ENCODE data around the gene NSF.

Gene NSF

DNA sequence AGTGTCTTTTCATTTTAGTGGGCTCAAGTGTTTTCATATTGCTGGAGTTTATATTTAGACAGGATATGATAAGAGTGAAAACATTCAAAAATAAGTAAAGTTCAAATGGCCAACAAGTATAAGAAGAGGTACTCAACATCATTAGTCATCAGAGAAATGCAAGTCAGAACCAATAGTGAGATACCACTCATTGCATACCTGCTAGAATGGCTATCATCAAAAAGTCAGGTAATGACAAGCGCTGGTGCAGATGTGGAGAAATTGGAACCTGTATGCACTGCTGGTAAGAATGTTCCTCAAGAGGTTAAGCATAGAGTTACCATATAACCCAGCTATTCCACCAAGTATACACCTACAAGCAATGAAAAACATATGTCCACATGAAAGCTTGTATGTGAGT is 140.2 kb downstream of the NSF start (continued):
- TF ChIP-seq, protein P1, sequence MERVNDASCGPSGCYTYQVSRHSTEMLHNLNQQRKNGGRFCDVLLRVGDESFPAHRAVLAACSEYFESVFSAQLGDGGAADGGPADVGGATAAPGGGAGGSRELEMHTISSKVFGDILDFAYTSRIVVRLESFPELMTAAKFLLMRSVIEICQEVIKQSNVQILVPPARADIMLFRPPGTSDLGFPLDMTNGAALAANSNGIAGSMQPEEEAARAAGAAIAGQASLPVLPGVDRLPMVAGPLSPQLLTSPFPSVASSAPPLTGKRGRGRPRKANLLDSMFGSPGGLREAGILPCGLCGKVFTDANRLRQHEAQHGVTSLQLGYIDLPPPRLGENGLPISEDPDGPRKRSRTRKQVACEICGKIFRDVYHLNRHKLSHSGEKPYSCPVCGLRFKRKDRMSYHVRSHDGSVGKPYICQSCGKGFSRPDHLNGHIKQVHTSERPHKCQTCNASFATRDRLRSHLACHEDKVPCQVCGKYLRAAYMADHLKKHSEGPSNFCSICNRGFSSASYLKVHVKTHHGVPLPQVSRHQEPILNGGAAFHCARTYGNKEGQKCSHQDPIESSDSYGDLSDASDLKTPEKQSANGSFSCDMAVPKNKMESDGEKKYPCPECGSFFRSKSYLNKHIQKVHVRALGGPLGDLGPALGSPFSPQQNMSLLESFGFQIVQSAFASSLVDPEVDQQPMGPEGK (tag by site-specific recombination; IDR thresholded peaks at IDR 0.05): no peak
- no peak for TF ChIP-seq ZNF433 (tag by site-specific recombination; IDR thresholded peaks at IDR 0.05; ENCODE audit: low read depth)
- TF ChIP-seq, protein P2, sequence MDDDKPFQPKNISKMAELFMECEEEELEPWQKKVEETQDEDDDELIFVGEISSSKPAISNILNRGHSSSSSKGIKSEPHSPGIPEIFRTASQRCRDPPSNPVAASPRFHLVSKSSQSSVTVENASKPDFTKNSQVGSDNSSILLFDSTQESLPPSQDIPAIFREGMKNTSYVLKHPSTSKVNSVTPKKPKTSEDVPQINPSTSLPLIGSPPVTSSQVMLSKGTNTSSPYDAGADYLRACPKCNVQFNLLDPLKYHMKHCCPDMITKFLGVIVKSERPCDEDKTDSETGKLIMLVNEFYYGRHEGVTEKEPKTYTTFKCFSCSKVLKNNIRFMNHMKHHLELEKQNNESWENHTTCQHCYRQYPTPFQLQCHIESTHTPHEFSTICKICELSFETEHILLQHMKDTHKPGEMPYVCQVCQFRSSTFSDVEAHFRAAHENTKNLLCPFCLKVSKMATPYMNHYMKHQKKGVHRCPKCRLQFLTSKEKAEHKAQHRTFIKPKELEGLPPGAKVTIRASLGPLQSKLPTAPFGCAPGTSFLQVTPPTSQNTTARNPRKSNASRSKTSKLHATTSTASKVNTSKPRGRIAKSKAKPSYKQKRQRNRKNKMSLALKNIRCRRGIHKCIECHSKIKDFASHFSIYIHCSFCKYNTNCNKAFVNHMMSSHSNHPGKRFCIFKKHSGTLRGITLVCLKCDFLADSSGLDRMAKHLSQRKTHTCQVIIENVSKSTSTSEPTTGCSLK (tag by site-specific recombination; IDR thresholded peaks at IDR 0.05): no peak
- no peak for TF ChIP-seq ZNF324 (tag by site-specific recombination; IDR thresholded peaks at IDR 0.05)

DNA sequence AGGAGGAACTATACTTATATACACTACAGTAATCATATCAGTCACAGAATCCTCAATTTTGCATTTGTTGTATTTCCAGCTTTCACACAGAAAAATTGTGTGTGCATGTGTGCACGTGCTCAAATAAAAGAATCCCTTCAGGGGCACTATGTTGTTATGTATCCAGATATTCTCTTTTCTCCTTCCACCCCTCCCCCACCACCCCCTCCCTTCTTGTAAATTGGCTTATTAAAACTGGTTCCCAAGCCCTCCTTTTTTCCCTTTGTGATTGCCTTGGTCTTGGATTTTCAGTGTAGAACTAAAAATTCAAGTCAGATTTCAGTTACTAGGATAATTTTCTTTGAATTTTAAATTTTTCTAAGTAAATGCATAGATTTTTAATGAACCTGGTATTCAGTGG is 141.7 kb downstream of the NSF start:
- no peaks in the 10 kb centered on the region for H3K4me1 ChIP-seq (ENCODE audit: control insufficient read depth, insufficient read depth, low read length)
- CTCF ChIA-PET: interaction anchor here (0.6 to 0.7 kb wide), 4 partner anchors 12 to 104 kb away, joined by 3 to 4 read pairs (median 3); no protein-coding TSS in a partner anchor

More for the DNA sequence above, 141.7 kb downstream of the NSF start:
- H3K9me3 ChIP-seq (ENCODE audit: control insufficient read depth, insufficient read depth, low read depth, low read length): no peaks in the 10 kb centered on the region
- no peak overlapping the region for H3K27ac ChIP-seq (ENCODE audit: extremely low read depth, low read depth, low read length)
- TF ChIP-seq, protein P3, sequence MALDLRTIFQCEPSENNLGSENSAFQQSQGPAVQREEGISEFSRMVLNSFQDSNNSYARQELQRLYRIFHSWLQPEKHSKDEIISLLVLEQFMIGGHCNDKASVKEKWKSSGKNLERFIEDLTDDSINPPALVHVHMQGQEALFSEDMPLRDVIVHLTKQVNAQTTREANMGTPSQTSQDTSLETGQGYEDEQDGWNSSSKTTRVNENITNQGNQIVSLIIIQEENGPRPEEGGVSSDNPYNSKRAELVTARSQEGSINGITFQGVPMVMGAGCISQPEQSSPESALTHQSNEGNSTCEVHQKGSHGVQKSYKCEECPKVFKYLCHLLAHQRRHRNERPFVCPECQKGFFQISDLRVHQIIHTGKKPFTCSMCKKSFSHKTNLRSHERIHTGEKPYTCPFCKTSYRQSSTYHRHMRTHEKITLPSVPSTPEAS (tag by site-specific recombination; IDR thresholded peaks at IDR 0.05): no peak
- TF ChIP-seq, protein P4, sequence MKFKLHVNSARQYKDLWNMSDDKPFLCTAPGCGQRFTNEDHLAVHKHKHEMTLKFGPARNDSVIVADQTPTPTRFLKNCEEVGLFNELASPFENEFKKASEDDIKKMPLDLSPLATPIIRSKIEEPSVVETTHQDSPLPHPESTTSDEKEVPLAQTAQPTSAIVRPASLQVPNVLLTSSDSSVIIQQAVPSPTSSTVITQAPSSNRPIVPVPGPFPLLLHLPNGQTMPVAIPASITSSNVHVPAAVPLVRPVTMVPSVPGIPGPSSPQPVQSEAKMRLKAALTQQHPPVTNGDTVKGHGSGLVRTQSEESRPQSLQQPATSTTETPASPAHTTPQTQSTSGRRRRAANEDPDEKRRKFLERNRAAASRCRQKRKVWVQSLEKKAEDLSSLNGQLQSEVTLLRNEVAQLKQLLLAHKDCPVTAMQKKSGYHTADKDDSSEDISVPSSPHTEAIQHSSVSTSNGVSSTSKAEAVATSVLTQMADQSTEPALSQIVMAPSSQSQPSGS (tag by site-specific recombination; IDR thresholded peaks at IDR 0.05; ENCODE audit: low read depth): no peak
- TF ChIP-seq ZBTB8A (tag by site-specific recombination; IDR thresholded peaks at IDR 0.05) (no peak), ZNF571 (tag by site-specific recombination; IDR thresholded peaks at IDR 0.05) (no peak), KLF7 (tag by site-specific recombination; IDR thresholded peaks at IDR 0.05; ENCODE audit: borderline replicate concordance) (no peak), ZFHX2 (tag by site-specific recombination; conservative IDR thresholded peaks at IDR 0.05) (no peak), ZNF324 (tag by site-specific recombination; IDR thresholded peaks at IDR 0.05) (no peak), ZNF837 (tag by site-specific recombination; IDR thresholded peaks at IDR 0.05) (no peak), ZNF677 (tag by site-specific recombination; IDR thresholded peaks at IDR 0.05) (no peak), SP2 (tag by site-specific recombination; IDR thresholded peaks at IDR 0.05) (no peak), ZNF112 (tag by site-specific recombination; IDR thresholded peaks at IDR 0.05) (no peak), ZNF239 (tag by site-specific recombination; IDR thresholded peaks at IDR 0.05) (no peak), ZBTB1 (tag by site-specific recombination; IDR thresholded peaks at IDR 0.05) (no peak), GLI4 (tag by site-specific recombination; IDR thresholded peaks at IDR 0.05) (no peak), GLI2 (tag by site-specific recombination; IDR thresholded peaks at IDR 0.05; ENCODE audit: borderline replicate concordance, low read depth) (no peak), ZEB2 (tag by site-specific recombination; IDR thresholded peaks at IDR 0.05) (no peak), ZXDB (tag by site-specific recombination; IDR thresholded peaks at IDR 0.05) (no peak), ZNF768 (tag by site-specific recombination; IDR thresholded peaks at IDR 0.05) (no peak)
- TF ChIP-seq, protein P5, sequence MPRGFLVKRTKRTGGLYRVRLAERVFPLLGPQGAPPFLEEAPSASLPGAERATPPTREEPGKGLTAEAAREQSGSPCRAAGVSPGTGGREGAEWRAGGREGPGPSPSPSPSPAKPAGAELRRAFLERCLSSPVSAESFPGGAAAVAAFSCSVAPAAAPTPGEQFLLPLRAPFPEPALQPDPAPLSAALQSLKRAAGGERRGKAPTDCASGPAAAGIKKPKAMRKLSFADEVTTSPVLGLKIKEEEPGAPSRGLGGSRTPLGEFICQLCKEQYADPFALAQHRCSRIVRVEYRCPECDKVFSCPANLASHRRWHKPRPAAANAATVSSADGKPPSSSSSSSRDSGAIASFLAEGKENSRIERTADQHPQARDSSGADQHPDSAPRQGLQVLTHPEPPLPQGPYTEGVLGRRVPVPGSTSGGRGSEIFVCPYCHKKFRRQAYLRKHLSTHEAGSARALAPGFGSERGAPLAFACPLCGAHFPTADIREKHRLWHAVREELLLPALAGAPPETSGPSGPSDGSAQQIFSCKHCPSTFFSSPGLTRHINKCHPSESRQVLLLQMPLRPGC (tag by site-specific recombination; IDR thresholded peaks at IDR 0.05): no peak
- TF ChIP-seq, protein P6, sequence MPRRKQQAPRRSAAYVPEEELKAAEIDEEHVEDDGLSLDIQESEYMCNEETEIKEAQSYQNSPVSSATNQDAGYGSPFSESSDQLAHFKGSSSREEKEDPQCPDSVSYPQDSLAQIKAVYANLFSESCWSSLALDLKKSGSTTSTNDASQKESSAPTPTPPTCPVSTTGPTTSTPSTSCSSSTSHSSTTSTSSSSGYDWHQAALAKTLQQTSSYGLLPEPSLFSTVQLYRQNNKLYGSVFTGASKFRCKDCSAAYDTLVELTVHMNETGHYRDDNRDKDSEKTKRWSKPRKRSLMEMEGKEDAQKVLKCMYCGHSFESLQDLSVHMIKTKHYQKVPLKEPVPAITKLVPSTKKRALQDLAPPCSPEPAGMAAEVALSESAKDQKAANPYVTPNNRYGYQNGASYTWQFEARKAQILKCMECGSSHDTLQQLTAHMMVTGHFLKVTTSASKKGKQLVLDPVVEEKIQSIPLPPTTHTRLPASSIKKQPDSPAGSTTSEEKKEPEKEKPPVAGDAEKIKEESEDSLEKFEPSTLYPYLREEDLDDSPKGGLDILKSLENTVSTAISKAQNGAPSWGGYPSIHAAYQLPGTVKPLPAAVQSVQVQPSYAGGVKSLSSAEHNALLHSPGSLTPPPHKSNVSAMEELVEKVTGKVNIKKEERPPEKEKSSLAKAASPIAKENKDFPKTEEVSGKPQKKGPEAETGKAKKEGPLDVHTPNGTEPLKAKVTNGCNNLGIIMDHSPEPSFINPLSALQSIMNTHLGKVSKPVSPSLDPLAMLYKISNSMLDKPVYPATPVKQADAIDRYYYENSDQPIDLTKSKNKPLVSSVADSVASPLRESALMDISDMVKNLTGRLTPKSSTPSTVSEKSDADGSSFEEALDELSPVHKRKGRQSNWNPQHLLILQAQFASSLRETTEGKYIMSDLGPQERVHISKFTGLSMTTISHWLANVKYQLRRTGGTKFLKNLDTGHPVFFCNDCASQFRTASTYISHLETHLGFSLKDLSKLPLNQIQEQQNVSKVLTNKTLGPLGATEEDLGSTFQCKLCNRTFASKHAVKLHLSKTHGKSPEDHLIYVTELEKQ (tag by site-specific recombination; IDR thresholded peaks at IDR 0.05; ENCODE audit: borderline replicate concordance): no peak
- POLR2A ChIA-PET: no interaction called here
- H3K4me3 ChIP-seq (ENCODE audit: low read depth, low read length): no peak overlapping the region
- peaks cover 4 to 5% of the 10 kb centered on the region in 2 experiments; a peak in 2 of 3 replicates for H3K36me3 ChIP-seq (ENCODE audit: control insufficient read depth in 2 of 2, insufficient read depth in 1 of 2, low read length in 2 of 2)
